Gastroesophageal sphincter (tissue), 4 donors: ENCODE data around the gene AP3D1. TPM values are rescaled to one million over a fixed set of nuclear protein-coding genes. Genes with fewer than 3 reads are reported as not detected.

Experiments
- ATAC-seq: fragments of 150-250 bp; one replicate; pipeline ENCODE4 v1.9.1; 2016; ENCODE audit warnings: mild to moderate bottlenecking, moderate library complexity
- H3K27ac ChIP-seq, 4 donors: fragments of 200-600 bp; sonication (generic) in 3 of 4; 1 replicate in 3 of 4; 2 replicates in 1 of 4; pipeline ENCODE4 v1.5.1; 2016 to 2019
- H3K27me3 ChIP-seq: fragments of 200-600 bp; sonication (generic); one replicate; pipeline ENCODE4 v1.5.1; 2019
- H3K36me3 ChIP-seq, 2 donors: fragments of 200-600 bp; sonication (generic); one replicate each; pipeline ENCODE4 v1.5.1; 2019; ENCODE audit warnings: control low read depth in 1 of 2
- H3K4me1 ChIP-seq, 3 donors: fragments of 200-600 bp; sonication (generic); 1 replicate in 2 of 3; 2 replicates in 1 of 3; pipeline ENCODE4 v1.5.1; 2016 to 2019; ENCODE audit warnings: control low read depth in 2 of 3
- H3K4me3 ChIP-seq, 2 donors: fragments of 200-600 bp; sonication (generic); one replicate each; pipeline ENCODE4 v1.5.1; 2019; ENCODE audit warnings: mild to moderate bottlenecking in 1 of 2, moderate library complexity in 1 of 2
- H3K9me3 ChIP-seq, 3 donors: fragments of 200-600 bp; sonication (generic); one replicate each; pipeline ENCODE4 v1.5.1; 2017 to 2019; ENCODE audit warnings: control low read depth in 2 of 3
- CTCF ChIP-seq, 4 experiments: fragments of 200-600 bp in 2 of 4; fragments of 450-650 bp in 2 of 4; sonication (generic) in 1 of 4; IDR thresholded peaks; one replicate each; pipeline ENCODE4 v1.5.1; 2017 to 2019; ENCODE audit warnings: antibody characterized with exemption in 4 of 4, mild to moderate bottlenecking in 2 of 4, moderate library complexity in 2 of 4
- EP300 ChIP-seq: sonication (generic); formaldehyde crosslinking; IDR thresholded peaks from one replicate; pipeline ENCODE4 v1.6.1; 2017; ENCODE audit warnings: antibody characterized with exemption, mild to moderate bottlenecking
- POLR2A ChIP-seq, 2 donors: fragments of 450-650 bp; IDR thresholded peaks; one replicate each; pipeline ENCODE4 v1.6.1; 2017; ENCODE audit warnings: antibody characterized with exemption in 2 of 2, mild to moderate bottlenecking in 2 of 2, moderate library complexity in 1 of 2
- POLR2AphosphoS5 ChIP-seq: sonication (generic); formaldehyde crosslinking; IDR thresholded peaks from one replicate; pipeline ENCODE4 v1.6.1; 2017; ENCODE audit warnings: antibody characterized with exemption
- WGBS, 2 donors: methylation state at CpG; one replicate each; pipeline ENCODE4 v1.1.5; 2018; ENCODE audit warnings: low coverage in 1 of 2; 5-methylcytosine and 5-hydroxymethylcytosine counted together
- total RNA-seq, 4 donors: library from RNA; depleted of rRNA; stranded (reverse); fragments of >200 nt; gene quantifications; one replicate each; pipeline ENCODE4 v1.1.0, GENCODE V29; 2016

The AP3D1 gene
- total RNA-seq, 4 donors from 2014 or later = 69.9 to 132 (median 73.8) TPM

GRCh38 chr19:2148482-2149135 is 2.8 kb downstream of the AP3D1 start:
- Histone ChIP-seq H3K4me3 (no peak overlapping the region), H3K27ac (no peak overlapping the region), H3K27me3 (no peaks in the 10 kb centered on the region), H3K9me3 (no peaks in the 10 kb centered on the region), H3K4me1 (peaks cover 0 to 70% (median 26%) of the 10 kb centered on the region in 3 donors), H3K36me3 (peaks cover 0 to 12% of the 10 kb centered on the region in 2 donors)
- TF ChIP-seq POLR2AphosphoS5 (no peak), EP300 (no peak), POLR2A (IDR thresholded peaks at IDR 0.05) (no peak), CTCF (IDR thresholded peaks at IDR 0.05) (no peak)
- 75 to 87% methylated on average over 8 of the region's 16 CpGs for WGBS, 2 donors
- no peak for ATAC-seq

- 40 to 80% methylated on average over 1 to 3 of the region's 16 CpGs for WGBS, 2 donors
Measured at GRCh38 chr19:2145831-2146241, 5.5 kb downstream of the AP3D1 start.

GRCh38 chr19:2144190-2144589 is 7.2 kb downstream of the AP3D1 start:
- H3K27me3 ChIP-seq = no peaks in the 10 kb centered on the region
- TF ChIP-seq POLR2AphosphoS5 (no peak), CTCF (IDR thresholded peaks at IDR 0.05) (no peak), EP300 (no peak), POLR2A (IDR thresholded peaks at IDR 0.05) (no peak)
- no peaks in the 10 kb centered on the region for H3K9me3 ChIP-seq
- WGBS, 2 donors = 84% methylated on average over 6 of the region's 15 CpGs; no CpG with 5 or more reads in 1 of the 2 donors
- no peak for ATAC-seq
- H3K4me1 ChIP-seq = peaks cover 0 to 54% (median 10%) of the 10 kb centered on the region in 3 donors
- H3K36me3 ChIP-seq = peaks cover 0 to 27% of the 10 kb centered on the region in 2 donors
- no peak overlapping the region for H3K27ac ChIP-seq
- H3K4me3 ChIP-seq = no peak overlapping the region

More at GRCh38 chr19:2145831-2146241, 5.5 kb downstream of the AP3D1 start:
- no peak for TF ChIP-seq POLR2A (IDR thresholded peaks at IDR 0.05)
- TF ChIP-seq EP300 = no peak
- TF ChIP-seq CTCF (IDR thresholded peaks at IDR 0.05) = no peak
- TF ChIP-seq POLR2AphosphoS5 = no peak
- Histone ChIP-seq H3K4me3 (no peak overlapping the region), H3K36me3 (peaks cover 0 to 12% of the 10 kb centered on the region in 2 donors), H3K27ac (no peak overlapping the region), H3K27me3 (no peaks in the 10 kb centered on the region), H3K9me3 (no peaks in the 10 kb centered on the region), H3K4me1 (peaks cover 0 to 64% (median 22%) of the 10 kb centered on the region in 3 donors)
- no peak for ATAC-seq

GRCh38 chr19:2142173-2142829 is 9.1 kb downstream of the AP3D1 start:
- H3K27me3 ChIP-seq = no peaks in the 10 kb centered on the region
- H3K9me3 ChIP-seq = no peaks in the 10 kb centered on the region
- no peak for ATAC-seq
- H3K27ac ChIP-seq = no peak overlapping the region
- H3K36me3 ChIP-seq = peaks cover 0 to 43% of the 10 kb centered on the region in 2 donors
- WGBS, 2 donors = 87 to 100% methylated on average over 1 to 9 of the region's 15 CpGs
- peaks cover 0 to 36% (median 0%) of the 10 kb centered on the region in 3 donors for H3K4me1 ChIP-seq
- no peak overlapping the region for H3K4me3 ChIP-seq
- TF ChIP-seq CTCF (IDR thresholded peaks at IDR 0.05) (no peak), EP300 (no peak), POLR2AphosphoS5 (no peak), POLR2A (IDR thresholded peaks at IDR 0.05) (no peak)
